Ramos (cell line): Measurements from ENCODE around the gene ZNF90.
"Not testable (repeated sequence)": the region's sequence is repeated elsewhere in the genome, so short reads cannot be mapped to it uniquely, and the experiment has no call there.

Source experiments
- in situ Hi-C: fragments of 300-500 bp; cut with MboI; formaldehyde crosslinking; loops from one replicate; pipeline ENCODE4 v1.14.3; 2022; ENCODE audit warnings: low sequenced_read_pairs; ENCODE audit not compliant: unreplicated experiment

ZNF90 gene

DNA sequence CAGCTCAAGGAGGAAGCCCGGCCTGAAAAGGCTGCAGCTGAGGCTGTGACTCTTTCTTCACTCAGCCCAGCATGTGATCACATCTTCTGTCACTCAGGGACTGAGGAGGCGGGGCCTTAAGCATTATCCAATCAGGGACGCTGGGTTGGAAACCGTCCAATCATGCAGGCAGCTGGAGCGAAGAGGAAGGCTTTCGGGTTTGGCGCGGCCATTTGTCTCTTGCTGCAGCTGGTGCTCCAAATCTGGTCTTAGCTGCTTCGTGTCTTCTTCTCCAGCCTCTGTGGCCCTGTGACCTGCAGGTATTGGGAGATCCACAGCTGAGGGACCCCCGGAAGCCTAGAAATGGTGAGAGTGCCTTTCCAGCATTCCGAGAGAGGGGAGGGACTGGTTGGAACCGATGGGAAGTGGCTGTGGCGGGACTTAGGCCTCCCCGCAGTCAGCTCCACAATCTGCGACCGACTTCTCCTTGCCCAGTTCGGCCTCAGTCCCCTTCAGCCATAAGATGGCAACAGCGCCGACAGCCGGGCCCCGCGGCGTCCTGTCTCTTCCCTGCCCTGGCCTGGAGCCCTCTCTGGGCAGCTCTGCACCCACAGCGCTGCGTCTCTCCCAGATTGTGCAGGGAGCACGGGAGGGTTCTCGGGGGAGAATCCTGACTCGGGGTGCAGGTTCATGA lies at the start of gene ZNF90:
Gene ZNF90 (plus strand): TSS at position 210 of the 673 bp plus-strand sequence. CDS start 133 bp downstream, at position 343.
- in situ Hi-C loops = no loop called here

DNA sequence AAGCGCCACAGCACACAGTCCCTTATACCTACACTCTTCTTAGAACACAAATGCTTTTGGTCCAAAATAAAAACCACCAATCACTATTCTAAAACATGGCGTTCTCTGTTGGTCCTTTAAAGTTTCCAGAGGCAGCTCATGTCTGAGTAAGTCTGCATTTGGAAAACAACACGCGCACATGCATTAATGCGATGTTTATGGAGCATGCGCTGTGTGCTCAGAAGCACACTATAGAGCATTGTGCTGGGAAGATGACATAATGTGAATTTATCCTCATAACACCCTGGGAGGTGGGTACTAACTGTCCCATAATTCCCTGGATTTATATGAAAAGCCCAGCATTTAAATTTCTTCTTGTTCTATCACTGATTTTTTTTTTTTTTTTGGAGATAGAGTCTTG lies 49.2 kb upstream of the ZNF90 start:
- in situ Hi-C loops = no loop called here

DNA sequence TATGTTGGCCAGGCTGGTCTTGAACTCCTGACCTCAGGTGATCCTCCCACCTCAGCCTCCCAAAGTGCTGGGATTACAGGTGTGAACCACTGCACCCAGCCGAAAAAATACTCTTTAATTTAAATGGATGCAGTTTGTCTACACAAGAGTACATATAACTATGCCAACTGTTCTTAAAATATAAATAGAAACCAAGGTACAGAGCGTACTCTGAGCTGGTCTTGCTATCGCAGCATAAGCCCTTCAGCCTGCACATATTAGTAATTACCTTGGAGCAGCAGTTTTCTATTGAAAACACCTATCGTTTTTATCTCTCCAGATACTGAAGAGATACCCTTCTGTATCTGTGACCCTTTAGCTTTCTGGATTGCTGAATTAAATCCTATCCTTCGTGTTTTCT lies 41.9 kb upstream of the ZNF90 start:
- in situ Hi-C loops = no loop called here

DNA sequence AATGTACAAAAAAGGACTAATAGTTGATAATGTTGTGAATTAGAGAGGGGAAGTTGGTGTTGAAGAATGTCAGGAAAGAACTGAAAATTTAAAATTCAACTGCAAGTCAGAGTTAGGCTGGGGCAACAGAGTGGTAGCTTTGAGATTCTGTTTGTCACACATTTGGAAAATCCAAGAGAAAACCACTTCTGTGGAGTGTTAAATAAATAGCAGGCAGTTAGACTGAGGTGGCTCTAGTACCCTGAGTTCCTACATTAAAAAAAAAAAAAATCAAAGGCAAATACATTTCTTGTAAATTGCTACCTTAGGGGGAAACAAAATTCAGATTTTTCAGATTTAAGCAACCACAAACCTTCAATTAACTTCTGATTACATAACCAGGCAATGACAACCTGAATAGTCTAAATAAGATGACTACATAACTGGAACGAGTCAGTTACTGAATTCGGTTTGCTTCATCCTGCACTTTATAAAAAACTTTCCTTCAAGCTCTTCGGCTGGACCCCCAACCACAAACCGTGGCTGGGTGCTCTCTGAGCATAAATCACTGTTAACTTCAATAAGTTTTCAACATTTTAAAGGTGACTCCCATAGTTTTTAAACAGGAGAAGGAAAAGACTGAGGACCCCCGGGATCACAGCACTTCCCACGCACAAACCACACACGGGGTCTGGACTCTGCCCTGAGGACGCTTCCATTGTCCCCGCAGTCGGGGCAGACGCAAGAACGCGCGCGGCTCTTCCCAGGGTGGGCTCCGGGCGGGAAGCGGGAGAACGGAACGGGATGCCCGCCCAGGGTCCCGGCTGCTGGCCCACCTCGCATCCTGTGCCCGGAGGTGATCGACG lies 39.2 kb upstream of the ZNF90 start:
- in situ Hi-C loops = no loop called here

DNA sequence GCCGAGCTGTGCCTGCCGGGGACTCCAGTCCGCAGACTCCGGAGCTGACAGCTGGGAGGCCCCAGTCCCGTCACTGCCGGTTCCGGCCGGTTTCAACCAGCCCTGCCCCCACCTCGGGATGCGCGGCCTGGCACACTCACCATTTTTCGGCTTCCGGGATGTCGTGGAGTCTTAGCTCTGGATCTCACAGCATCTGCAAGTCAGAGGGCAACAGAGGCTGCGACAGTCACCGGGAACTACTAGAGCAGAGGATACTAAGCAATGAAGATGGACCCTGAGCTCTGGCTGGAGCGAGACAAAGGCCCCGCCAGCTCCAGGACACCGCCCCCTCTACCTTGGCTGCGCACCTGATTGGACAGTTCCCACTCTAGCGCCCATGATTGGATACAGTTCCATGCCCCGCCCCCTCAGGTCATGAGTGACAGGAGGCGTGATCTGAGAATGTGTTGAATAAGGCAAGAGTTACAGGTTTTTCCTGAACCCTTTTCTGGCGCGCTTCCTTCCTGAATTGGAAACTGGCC lies 38.5 kb upstream of the ZNF90 start, which contains the start of gene ZNF682:
Gene ZNF682 (minus strand): TSS at position 303 of the 521 bp plus-strand sequence. CDS start 160 bp downstream, at position 143.
- in situ Hi-C loops = no loop called here

DNA sequence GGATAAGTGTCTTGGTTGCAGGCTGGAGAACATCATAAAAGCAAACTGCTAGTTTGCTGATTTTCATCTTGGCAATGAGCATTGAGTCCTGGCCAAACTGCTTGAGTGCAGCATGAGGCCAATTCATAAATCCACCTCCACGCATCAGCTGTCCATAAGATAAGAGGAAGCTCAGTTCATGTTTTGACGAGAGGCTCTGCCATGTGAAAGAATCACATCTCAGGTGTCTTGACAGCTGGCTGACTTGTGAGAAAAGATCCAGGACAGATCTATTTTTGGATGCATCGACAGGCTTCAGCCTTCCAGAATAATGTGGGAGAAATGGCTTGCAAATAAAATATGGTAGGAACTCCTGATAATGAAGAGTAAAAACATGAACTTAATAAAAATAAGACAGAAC lies 33.1 kb upstream of the ZNF90 start:
- in situ Hi-C loops = no loop called here

DNA sequence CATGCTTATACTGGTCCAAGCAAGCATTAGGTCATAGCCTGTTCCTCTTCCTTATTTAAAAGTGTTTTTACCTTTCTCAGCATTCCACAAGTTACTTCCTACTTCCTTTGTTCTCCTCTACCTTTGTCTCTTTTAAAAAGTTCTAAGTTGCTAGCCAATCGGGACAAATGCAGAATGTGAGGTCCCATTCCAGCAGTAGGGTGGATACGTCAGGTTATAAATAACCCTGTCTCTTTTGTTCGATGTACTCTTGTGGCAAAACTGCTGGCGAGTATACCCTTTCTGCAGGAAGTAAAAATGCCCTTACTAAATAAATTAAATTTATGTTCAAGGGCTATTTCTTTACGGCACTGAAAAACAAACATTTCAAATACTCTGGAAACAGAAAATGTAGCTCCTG lies 32.1 kb upstream of the ZNF90 start:
- in situ Hi-C loops = not testable (repeated sequence)

DNA sequence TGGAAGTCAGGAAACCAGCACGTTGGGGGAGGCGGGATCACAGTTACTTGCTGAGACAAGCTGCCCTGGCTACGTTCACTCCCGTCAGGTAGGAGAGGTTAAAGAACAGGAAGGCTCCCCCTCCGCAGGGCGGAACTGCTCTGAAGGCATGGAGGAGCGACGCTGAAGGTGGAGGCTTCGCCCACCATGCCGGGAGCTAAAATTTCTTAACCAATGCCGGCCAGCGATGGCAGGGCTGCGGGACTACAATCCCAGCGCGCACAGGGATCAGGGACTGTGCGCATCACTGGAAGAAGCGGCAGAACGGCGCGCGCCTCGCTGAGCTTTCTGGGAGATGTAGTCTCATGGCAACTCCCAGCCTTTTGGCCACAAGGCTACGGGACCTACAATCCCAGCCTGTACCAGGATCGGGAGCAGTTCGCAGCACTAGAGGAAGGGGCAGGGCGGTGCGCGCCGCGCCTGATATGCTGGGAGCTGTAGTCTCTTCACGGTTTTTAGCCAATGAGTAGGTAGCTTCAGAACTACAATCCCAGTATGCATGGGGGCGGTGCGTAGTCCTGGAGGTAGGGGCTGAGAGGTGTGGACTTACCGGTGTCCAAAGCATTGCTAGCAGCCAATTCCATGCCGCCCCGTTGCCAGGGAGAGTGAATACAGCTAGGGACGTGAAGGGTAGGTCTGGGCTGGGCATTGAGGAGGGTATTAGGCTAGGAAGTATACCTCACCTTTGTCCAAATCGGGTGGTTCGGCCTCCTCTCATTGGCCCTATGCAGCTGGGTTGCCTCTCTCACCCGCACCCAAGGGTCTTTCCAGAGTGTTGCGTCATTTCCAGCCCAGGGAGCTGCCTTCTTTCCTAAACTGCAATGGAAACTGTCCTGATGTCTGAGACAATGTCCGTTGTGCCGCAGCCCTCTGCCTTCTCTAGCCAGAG lies 25.7 kb upstream of the ZNF90 start:
- in situ Hi-C loops = no loop called here

DNA sequence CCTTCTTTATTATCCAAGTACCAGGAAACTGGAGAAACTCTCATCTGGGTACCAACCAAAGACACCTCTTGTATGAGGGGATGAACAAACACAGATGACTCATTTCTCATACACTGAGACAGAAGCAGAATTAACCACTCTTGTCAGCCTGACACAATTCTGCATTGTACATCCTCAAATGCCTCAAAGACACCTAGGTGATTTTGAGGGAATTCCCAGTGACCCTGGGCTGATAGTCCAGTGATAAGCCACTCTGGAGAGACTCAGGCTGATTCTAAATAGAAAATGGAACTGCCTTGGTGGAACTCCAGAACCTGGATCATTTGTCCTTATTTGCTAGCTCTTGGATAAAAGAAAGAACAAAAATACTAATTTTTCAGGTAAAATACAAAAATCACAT lies 19.1 kb upstream of the ZNF90 start:
- in situ Hi-C loops = not testable (repeated sequence)

DNA sequence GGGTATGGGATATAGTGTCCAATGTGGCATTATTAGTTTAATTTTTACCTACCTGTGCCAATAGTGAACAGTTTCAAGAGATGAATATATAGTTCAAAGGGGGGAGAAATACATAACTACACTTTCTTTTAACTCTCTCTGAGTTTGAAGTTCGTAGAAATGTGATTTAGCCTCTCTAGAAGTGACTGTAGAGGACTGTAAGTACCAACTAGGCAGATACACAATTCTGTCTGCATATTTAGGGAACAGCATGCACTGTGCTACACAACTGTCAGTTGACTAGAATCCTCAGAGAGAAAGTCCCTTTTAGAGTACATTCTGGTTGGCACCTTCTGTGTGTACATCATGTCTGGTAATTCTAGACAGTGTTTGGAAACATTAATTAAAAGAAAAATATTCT lies 17.5 kb upstream of the ZNF90 start:
- in situ Hi-C loops = no loop called here

DNA sequence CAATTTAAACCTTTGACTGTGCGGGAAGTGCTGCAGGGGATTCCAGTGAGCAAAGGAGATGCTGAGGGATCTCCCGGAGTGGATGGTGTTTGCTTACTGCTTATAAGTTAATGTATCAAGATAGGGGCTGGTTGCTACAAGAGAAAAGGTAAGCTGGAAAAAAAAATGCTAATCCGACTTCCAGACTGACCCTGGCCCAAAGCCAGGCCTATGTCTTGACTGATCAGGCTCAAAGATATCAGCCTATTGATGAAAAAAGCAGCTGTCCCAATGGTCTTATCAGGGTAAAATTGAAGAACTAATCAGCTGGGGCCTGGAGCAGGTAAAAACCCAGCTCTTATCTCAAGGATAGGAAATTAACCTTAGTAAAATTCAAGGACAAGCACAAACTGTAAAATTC lies 10.9 kb upstream of the ZNF90 start:
- in situ Hi-C loops = no loop called here

DNA sequence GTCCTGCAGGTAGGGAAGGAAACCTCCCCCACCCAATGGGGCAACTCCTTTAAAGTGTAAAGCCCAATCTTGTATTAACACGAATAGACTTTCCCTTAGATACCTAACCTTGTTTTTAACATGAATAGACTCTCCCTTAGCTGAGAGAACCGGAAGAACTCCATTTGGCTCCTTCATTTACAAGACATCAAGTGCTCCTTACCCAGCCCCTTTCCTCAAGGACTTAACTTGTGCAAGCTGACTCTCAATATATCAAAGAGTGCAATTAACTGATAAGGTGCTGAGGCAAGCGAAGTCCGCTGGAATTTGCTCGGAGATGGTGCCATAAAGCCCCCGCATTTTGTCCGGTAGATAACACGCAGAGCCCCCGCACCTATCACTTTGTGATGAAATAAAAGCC lies 9.9 kb upstream of the ZNF90 start:
- in situ Hi-C loops = no loop called here

DNA sequence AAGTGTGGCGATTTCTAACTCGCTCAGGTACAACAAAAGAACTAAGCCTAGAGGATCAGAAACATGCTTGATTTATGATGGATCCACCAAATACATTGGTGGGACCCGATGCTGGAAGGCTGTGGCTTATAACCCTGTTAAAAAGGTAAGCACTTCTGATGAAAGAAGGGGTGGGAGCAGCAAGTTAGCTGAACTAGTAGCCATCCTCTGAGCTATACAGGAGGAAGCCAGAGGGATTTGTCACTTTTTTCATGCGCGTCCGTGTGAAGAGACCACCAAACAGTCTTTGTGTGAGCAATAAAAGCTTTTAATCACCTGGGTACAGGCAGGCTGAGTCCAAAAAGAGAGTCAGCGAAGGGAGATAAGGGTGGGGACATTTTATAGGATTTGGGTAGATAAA lies 9.2 kb upstream of the ZNF90 start:
- in situ Hi-C loops = not testable (repeated sequence)

DNA sequence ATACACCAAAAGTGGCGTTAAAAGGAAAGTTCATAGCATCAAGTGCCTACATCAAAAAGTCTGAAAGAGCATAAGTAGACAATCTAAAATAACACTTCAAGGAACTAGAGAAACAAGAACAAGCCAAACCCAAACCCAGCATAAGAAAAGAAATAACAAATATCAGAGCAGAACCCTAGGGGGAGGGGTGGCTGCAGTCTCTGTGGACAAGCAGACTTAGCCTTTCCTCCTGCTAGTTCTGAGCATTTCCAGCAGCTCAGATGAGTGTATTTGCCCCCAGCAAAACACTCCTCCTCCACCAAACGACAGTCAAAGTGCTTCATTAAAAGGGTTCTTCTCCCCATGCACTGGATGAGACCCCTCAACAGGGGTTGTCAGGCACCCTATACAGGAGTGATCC lies 7.1 kb upstream of the ZNF90 start:
- in situ Hi-C loops = no loop called here

DNA sequence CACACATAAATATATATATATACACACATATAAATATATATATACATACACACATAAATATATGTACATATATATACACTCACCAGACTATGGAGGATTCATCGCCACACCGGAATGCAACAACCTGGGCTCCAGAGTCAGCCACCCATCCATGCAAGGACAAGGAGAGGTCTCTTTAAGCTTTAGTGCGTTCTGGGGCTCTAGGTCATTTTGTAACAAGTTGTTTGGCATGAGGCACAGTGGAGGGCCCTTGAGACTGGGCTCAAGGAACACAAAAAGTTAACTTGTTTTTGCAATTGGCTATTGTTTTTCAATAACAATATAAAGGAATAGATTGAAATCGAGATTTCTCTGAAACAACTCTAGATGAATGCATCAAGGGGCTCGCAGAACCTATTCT lies 4.9 kb upstream of the ZNF90 start:
- in situ Hi-C loops = no loop called here

DNA sequence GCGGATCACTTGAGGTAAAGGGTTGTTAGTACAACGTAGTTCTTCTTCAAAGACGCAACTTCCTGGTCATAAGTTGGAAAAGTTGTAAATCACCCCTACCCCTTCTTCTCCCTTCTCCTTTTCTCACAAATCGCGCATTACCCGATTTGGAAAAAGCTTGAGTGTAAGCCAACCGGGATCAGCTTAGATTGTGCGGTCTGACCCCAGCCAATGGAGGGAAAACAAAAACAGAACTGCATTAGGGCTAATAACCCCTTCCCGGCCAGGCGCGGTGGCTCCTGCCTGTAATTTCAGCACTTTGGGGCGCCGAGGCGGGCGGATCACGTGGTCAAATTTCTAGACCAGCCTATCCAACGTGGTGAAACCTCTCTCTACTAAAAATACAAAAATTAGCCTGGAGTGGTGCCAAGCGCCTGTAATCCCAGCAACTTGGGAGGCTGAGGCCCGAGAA lies 806 bp downstream of the ZNF90 start:
- in situ Hi-C loops = no loop called here

DNA sequence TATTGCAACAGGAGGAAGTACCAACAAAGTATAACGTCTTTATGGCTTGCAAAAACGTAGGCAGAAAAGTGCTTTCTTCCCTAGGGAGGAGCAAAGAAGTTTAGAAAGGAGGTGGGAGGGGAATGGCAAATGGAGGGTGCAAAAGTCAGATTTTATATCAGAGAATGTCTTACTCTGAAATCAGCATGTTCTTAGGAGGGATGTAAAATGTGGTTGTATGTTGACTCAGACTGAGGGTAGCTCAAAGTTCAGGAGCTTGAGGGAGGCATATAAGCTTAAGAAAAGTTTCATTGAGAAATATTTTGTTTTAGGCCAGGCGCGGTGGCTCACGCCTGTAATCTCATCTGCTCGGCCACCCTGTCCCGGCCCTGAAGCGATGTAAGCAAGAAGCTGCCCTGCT lies 1.7 kb downstream of the ZNF90 start:
- in situ Hi-C loops = no loop called here

DNA sequence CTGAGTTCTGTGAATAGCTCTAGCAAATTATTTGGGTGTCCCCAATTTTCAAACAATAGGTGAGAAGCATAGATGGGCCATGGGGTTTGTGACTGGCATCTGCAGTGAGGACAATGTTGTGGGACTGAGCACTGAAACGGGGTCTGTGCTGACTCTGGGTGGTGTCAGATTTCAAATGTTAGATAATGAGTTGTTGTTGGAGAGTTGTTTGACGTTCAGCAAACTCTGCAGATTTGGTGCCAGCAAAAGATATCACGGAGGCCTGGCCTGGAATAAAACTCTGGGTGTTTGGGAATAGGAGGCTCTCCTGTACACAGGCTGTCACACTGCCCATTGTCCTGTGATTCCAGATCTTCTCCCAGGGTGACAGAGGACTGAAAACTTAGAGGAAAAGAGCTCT lies 2.9 kb downstream of the ZNF90 start:
- in situ Hi-C loops = no loop called here

DNA sequence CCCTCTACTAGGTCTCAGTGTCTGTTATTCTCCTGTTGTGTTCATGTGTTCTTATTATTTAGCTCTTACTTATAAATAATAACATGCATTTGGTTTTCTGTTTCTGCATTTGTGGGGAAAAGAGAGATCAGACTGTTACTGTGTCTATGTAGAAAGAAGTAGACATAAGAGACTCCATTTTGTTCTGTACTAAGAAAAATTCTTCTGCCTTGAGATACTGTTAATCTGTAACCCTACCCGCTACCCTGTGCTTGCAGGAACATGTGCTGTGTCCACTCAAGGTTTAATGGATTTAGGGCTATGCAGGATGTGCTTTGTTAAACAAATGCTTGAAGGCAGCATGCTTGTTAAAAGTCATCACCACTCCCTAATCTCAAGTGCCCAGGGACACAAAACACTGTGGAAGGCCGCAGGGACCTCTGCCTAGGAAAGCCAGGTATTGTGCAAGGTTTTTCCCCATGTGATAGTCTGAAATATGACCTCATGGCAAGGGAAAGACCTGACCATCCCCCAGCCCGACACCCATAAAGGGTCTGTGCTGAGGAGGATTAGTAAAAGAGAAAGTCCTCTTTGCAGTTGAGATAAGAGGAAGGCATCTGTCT lies 4.5 kb downstream of the ZNF90 start:
- in situ Hi-C loops = not testable (repeated sequence)

DNA sequence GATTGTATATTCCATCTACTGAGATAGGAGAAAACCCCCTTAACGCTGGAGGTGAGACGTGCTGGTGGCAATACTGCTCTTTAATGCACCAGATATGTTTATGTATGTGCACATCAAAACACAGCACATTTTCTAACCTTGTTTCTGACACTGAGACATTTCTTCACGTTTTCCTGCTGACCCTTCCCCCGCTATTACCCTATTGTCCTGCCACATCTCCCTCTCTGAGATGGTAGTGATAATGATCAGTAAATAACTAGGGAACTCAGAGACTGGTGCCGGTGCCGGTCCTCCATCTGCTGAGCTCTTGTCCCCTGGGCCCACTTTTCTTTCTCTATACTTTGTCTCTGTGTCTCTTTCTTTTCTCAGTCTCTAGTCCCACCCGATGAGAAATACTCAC lies 5.1 kb downstream of the ZNF90 start:
- in situ Hi-C loops = not testable (repeated sequence)
